ENCODE results near the gene SPOCK1. TPM values are rescaled to one million over a fixed set of nuclear protein-coding genes. Genes with fewer than 3 reads are reported as not detected.

SPOCK1 gene
- total and polyA plus RNA-seq, 2 experiments from 2014 or later: 8.2 to 10.5 TPM

- no peak for TF ChIP-seq ZNF462 (CRISPR knock-in tag; IDR thresholded peaks at IDR 0.05)
- TF ChIP-seq STAT1 (IDR thresholded peaks at IDR 0.05; ENCODE audit: unreplicated experiment): no peak
- no peak for TF ChIP-seq EZH2phosphoT487 (IDR thresholded peaks at IDR 0.05; ENCODE audit: unreplicated experiment)
- no peak for TF ChIP-seq NANOG (IDR thresholded peaks at IDR 0.05; ENCODE audit: borderline replicate concordance)
- no peak for TF ChIP-seq CTCF (conservative IDR thresholded peaks at IDR 0.05; ENCODE audit: low read depth in 2 of 2)
- TF ChIP-seq ZNF114 (CRISPR knock-in tag; IDR thresholded peaks at IDR 0.05): no peak
Measured at GRCh38 chr5:137340881-137341280, 158.2 kb downstream of the SPOCK1 start (continued).

- Histone ChIP-seq H3K36me3 (ENCODE audit: insufficient read depth) (no peaks in the 10 kb centered on the region), H3K9me2 (ENCODE audit: insufficient read depth) (no peaks in the 10 kb centered on the region), H3F3A (replicated peaks; ENCODE audit: low read depth) (no peaks in the 10 kb centered on the region), H3K4me2 (no peak overlapping the region), H3K4me3 (no peak overlapping the region), H3K27me3 (ENCODE audit: insufficient read depth) (no peaks in the 10 kb centered on the region), H3K79me2 (replicated peaks; ENCODE audit: insufficient read depth) (no peaks in the 10 kb centered on the region), H3K27ac (ENCODE audit: low read depth) (no peak overlapping the region), H2AFZ (no peak overlapping the region), H3K4me1 (ENCODE audit: insufficient read depth) (no peaks in the 10 kb centered on the region), H4K20me1 (replicated peaks; ENCODE audit: insufficient read depth) (no peaks in the 10 kb centered on the region)
- H3K4me3 Mint-ChIP-seq: no peak overlapping the region
- no peak for ATAC-seq
- peaks cover 7% of the 10 kb centered on the region; the same call in 2 of the 3 replicates for H3K4me1 Mint-ChIP-seq
- no peaks in the 10 kb centered on the region for H3K36me3 Mint-ChIP-seq (ENCODE audit: low read depth)
- no peaks in the 10 kb centered on the region for H3K27me3 Mint-ChIP-seq (ENCODE audit: insufficient read depth, low read depth, poor library complexity)
- H3K9me3 Mint-ChIP-seq: no peaks in the 10 kb centered on the region
- DNase-seq (ENCODE audit: low spot score): no peak
- no peak overlapping the region for H3K27ac Mint-ChIP-seq
- TF ChIP-seq CTCF (conservative IDR thresholded peaks at IDR 0.05; ENCODE audit: low read depth in 2 of 2) (no peak), REST (IDR thresholded peaks at IDR 0.05; ENCODE audit: unreplicated experiment) (no peak), ZNF331 (CRISPR knock-in tag; IDR thresholded peaks at IDR 0.05; ENCODE audit: low read depth) (no peak), STAT1 (IDR thresholded peaks at IDR 0.05; ENCODE audit: unreplicated experiment) (no peak), POLR2AphosphoS5 (IDR thresholded peaks at IDR 0.05; ENCODE audit: low read depth) (no peak), NANOG (IDR thresholded peaks at IDR 0.05; ENCODE audit: borderline replicate concordance) (no peak)
Measured at GRCh38 chr5:137336565-137337120, 162.5 kb downstream of the SPOCK1 start.

Measured in GM23338 (cell line).